Gastrocnemius medialis (tissue), 4 donors: Measurements from ENCODE around the gene LHX6.

Experiments
- CTCF ChIP-seq, 5 experiments: fragments of 450-650 bp in 3 of 5; fragments of 200-600 bp in 2 of 5; sonication (generic) in 2 of 5; IDR thresholded peaks in 4 of 5; conservative IDR thresholded peaks in 1 of 5; 1 replicate in 4 of 5; 2 replicates in 1 of 5; pipeline ENCODE4 v1.5.1; 2016 to 2019; ENCODE audit warnings: antibody characterized with exemption in 5 of 5, mild to moderate bottlenecking in 3 of 5, moderate library complexity in 3 of 5
- POLR2A ChIP-seq, 2 donors: fragments of 450-650 bp; IDR thresholded peaks; one replicate each; pipeline ENCODE4 v1.6.1; 2017; ENCODE audit warnings: antibody characterized with exemption in 2 of 2, mild to moderate bottlenecking in 2 of 2, moderate library complexity in 2 of 2

- TF ChIP-seq POLR2A (IDR thresholded peaks at IDR 0.05), result no peak
- TF ChIP-seq CTCF (IDR thresholded peaks at IDR 0.05 in 4 of 5, conservative IDR thresholded peaks at IDR 0.05 in 1 of 5), result no peak
Measured at GRCh38 chr9:122277285-122277897, 48.6 kb upstream of the LHX6 start.
